Erythroblast (primary cell): ENCODE results near the gene FCRLB.

Source experiments
- GATA1 ChIP-seq: IDR thresholded peaks from 2 replicates; pipeline ENCODE4 v1.6.1; 2011; ENCODE audit warnings: low read depth, mild to moderate bottlenecking, control low read depth, low read length, moderate library complexity
- POLR2A ChIP-seq: IDR thresholded peaks from 2 replicates; pipeline ENCODE4 v1.6.1; 2011; ENCODE audit warnings: mild to moderate bottlenecking, low read length

DNA sequence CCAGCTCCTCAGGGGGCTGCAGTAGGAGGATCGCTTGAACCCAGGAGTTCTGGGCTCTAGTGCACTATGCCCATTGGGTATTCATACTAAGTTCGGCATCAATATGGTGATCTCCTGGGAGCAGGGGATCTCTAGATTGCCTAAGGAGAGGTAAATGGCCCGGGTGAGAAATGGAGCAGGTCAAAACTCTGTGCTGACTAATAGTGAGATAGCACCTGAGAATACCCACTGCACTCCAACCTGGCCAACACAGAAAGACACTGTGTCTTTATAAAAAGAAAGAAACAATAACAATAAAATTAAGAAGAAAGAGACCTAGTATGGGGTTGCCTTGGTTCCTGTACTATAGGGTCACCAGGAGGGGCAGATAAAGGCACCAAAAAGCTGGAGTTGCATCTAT lies 14.5 kb downstream of the FCRLB start:
- no peak for TF ChIP-seq POLR2A
- TF ChIP-seq GATA1 = no peak
